HepG2 (cell line): ENCODE results near the gene DCST2. TPM values are rescaled to one million over a fixed set of nuclear protein-coding genes. Genes with fewer than 3 reads are reported as not detected.
A peak's percentile ranks its signal among the peaks of the same experiment; 100 is the strongest.

Experiments
- ATAC-seq: fragments of 200-7000 bp; cut with Tn5 transposase; 3 replicates; pipeline ENCODE4 v1.9.1; 2020; ENCODE audit warnings: mild to moderate bottlenecking, moderate library complexity
- BruUV-seq: library from RNA; stranded (reverse); fragments of 400-500 nt; replicated peaks from 2 replicates; lab custom pipeline; 2021; lab: Mats Ljungman, UMichigan
- CTCF ChIA-PET: fragments of 300-600 bp; formaldehyde crosslinking; extraction: SDS; loops from one replicate; lab custom pipeline; 2021; ENCODE audit warnings: low total read pairs, inconsistent platforms, low intra/inter-chr PET ratio; lab: Yijun Ruan, JAX
- POLR2A ChIA-PET: fragments of 350-600 bp; sonication (Branson Sonifier 250); formaldehyde crosslinking; loops from one replicate; lab custom pipeline; 2020; ENCODE audit warnings: antibody characterized with exemption, inconsistent platforms; lab: Yijun Ruan, JAX
- DNase-seq: peaks from one replicate; pipeline ENCODE4 v3.0.0-alpha.2; 2015; ENCODE audit warnings: low spot score
- FAIRE-seq: peaks from 3 replicates; lab custom pipeline; 2011; peaks lifted over from hg19 to GRCh38; lab: Jason Lieb, UNC
- H2AFZ ChIP-seq: one replicate; pipeline ENCODE4 v1.6.1; 2011; ENCODE audit warnings: low read length, inconsistent platforms
- H3K27ac ChIP-seq: fragments of 300-600 bp; 3 replicates; pipeline ENCODE4 v1.8.0; 2011; ENCODE audit warnings: mixed run types, mild to moderate bottlenecking, mixed read lengths, low read length, inconsistent platforms; ENCODE audit not compliant: insufficient read depth; ENCODE audit errors: extremely low read length
- H3K27me3 ChIP-seq, 2 experiments: fragments of 200-600 bp in 1 of 2; 2 replicates in 1 of 2; 3 replicates in 1 of 2; pipeline versions ENCODE4 v1.6.0 to v1.8.0; 2011; ENCODE audit warnings: low read length in 2 of 2, mild to moderate bottlenecking in 2 of 2, moderate library complexity in 2 of 2, inconsistent platforms in 1 of 2; ENCODE audit not compliant: insufficient read depth in 2 of 2, control insufficient read depth in 1 of 2
- H3K36me3 ChIP-seq, 2 experiments: fragments of 200-600 bp in 1 of 2; replicated peaks in 1 of 2; 2 replicates in 1 of 2; 3 replicates in 1 of 2; pipeline versions ENCODE4 v1.5.1 to v1.8.0; 2011; ENCODE audit warnings: low read length in 2 of 2, inconsistent platforms in 1 of 2; ENCODE audit not compliant: insufficient read depth in 2 of 2, control insufficient read depth in 1 of 2
- H3K4me1 ChIP-seq: 2 replicates; pipeline ENCODE4 v1.5.1; 2012; ENCODE audit warnings: low read length, inconsistent platforms; ENCODE audit not compliant: insufficient read depth
- H3K4me2 ChIP-seq: 2 replicates; pipeline ENCODE4 v1.6.0; 2011; ENCODE audit warnings: low read depth, low read length, inconsistent platforms
- H3K4me3 ChIP-seq, 3 experiments: fragments of 200-600 bp in 1 of 3; sonication (generic), shearing (Covaris generic) in 1 of 3; replicated peaks in 1 of 3; 2 replicates each; pipeline ENCODE4 v1.5.1; 2011 to 2016; ENCODE audit warnings: low read length in 3 of 3, inconsistent platforms in 2 of 3, low read depth in 2 of 3, mild to moderate bottlenecking in 2 of 3, control low read depth in 1 of 3, mixed read lengths in 1 of 3; ENCODE audit not compliant: insufficient read depth in 1 of 3
- H3K79me2 ChIP-seq: one replicate; pipeline ENCODE4 v1.6.1; 2011; ENCODE audit warnings: low read length, inconsistent platforms; ENCODE audit not compliant: insufficient read depth
- H3K9ac ChIP-seq: 2 replicates; pipeline ENCODE4 v1.6.0; 2011; ENCODE audit warnings: mild to moderate bottlenecking, low read depth, low read length, inconsistent platforms; ENCODE audit not compliant: insufficient read depth
- H3K9me3 ChIP-seq: 2 replicates; pipeline ENCODE4 v1.5.1; 2012; ENCODE audit warnings: mild to moderate bottlenecking, low read length
- H4K20me1 ChIP-seq: 2 replicates; pipeline ENCODE4 v1.6.0; 2011; ENCODE audit warnings: inconsistent platforms, mild to moderate bottlenecking, low read length, moderate library complexity; ENCODE audit not compliant: insufficient read depth
- NFYB ChIP-seq: sonication (generic); formaldehyde crosslinking; IDR thresholded peaks from 2 replicates; pipeline ENCODE4 v1.4.0; 2020; ENCODE audit warnings: missing genetic modification reagents
- ZMYM2 ChIP-seq: sonication (generic); formaldehyde crosslinking; IDR thresholded peaks from 2 replicates; pipeline ENCODE4 v1.8.0; 2022; ENCODE audit warnings: mild to moderate bottlenecking, missing genetic modification reagents
- ZNF10 ChIP-seq: sonication (generic); formaldehyde crosslinking; IDR thresholded peaks from 2 replicates; pipeline ENCODE4 v1.4.0; 2020; ENCODE audit warnings: mild to moderate bottlenecking, low read depth, missing genetic modification reagents, borderline replicate concordance
- WGBS: methylation state at CpG from one replicate; pipeline ENCODE4 v1.1.6; 2017; ENCODE audit warnings: low lambda C conversion rate; 5-methylcytosine and 5-hydroxymethylcytosine counted together
- in situ Hi-C: cut with HindIII; loops from 2 replicates; pipeline ENCODE4 v1.10.0; 2017; ENCODE audit warnings: low pct_unique_long_range_greater_than_20kb; ENCODE audit not compliant: extremely low pct_ligation_motif_present
- intact Hi-C: fragments of 100-400 bp; cut with micrococcal nuclease; formaldehyde crosslinking; loops from one replicate; pipeline ENCODE4 v1.10.0; 2022; ENCODE audit not compliant: unreplicated experiment
- polyA plus RNA-seq, 8 experiments: library from polyadenylated mRNA; depleted of rRNA in 3 of 8; stranded (reverse) in 7 of 8; unstranded in 1 of 8; fragments of >200 nt; fragmentation: Illumina TruSeq in 4 of 8; extraction: Trizol in 4 of 8; gene quantifications; 2 replicates each; pipeline versions ENCODE4 v1.2.1 to v1.2.3, GENCODE V29; 2011 to 2016; ENCODE audit warnings: low read depth in 4 of 8, missing spikeins in 1 of 8, mixed read lengths in 1 of 8; ENCODE audit not compliant: insufficient read depth in 1 of 8
- total RNA-seq, 5 experiments: library from RNA; depleted of rRNA; stranded (reverse); fragments of >200 nt; fragmentation: Illumina TruSeq; extraction: Trizol; gene quantifications; 2 replicates each; pipeline ENCODE4 v1.2.3, GENCODE V29; 2016; ENCODE audit warnings: low read depth in 1 of 5
- TF ChIP-seq, protein P1 (sequence below): sonication (generic); formaldehyde crosslinking; IDR thresholded peaks from 2 replicates; pipeline ENCODE4 v1.4.0; 2020; ENCODE audit warnings: mild to moderate bottlenecking, low read depth, missing genetic modification reagents
- TF ChIP-seq, protein P2 (sequence below): sonication (generic); formaldehyde crosslinking; IDR thresholded peaks from 2 replicates; pipeline ENCODE4 v1.5.0; 2020; ENCODE audit warnings: mild to moderate bottlenecking, missing genetic modification reagents, borderline replicate concordance
- TF ChIP-seq, protein P3 (sequence below): sonication (generic); formaldehyde crosslinking; IDR thresholded peaks from 2 replicates; pipeline ENCODE4 v1.8.1; 2023; ENCODE audit warnings: mild to moderate bottlenecking, missing genetic modification reagents
- TF ChIP-seq, protein P4 (sequence below): IDR thresholded peaks from 2 replicates; pipeline ENCODE4 v1.6.1; 2016; ENCODE audit warnings: low read depth, control low read depth

The DCST2 gene
- total and polyA plus RNA-seq, 2 of the 13 experiments (the other 11 are each of a cell fraction or from before 2014, with no cell fraction given), result 0.74 TPM; not detected in 1

DNA sequence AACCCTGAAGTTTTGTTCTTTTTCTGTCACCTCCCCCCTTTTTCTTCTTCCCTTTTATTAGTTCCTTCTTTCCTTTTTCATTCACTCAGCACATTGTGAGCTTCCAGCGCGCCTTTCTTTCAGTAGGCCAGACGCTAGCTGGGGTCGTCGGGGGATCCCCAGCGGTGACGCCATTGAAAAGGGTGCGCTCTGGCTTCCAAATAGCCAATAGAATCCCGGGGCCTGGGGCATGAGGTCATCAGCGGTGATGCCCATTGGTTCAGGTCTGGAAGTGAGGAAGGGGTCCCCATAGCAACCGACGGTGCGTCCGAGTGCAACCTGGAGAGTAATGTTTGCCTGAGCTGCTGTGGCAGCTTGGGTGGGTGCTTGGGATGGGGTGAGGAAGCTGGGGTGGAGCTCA is 38.1 kb upstream of the DCST2 start:
- BruUV-seq, result no TSS peak
- no peak overlapping the region for H3K9ac ChIP-seq
- H4K20me1 ChIP-seq, result no peaks in the 10 kb centered on the region
- H3K36me3 ChIP-seq, result peaks cover 3 to 7% of the 10 kb centered on the region in 2 experiments; a peak in 3 of 5 replicates
- WGBS, result 76% methylated on average over 14 of the region's 14 CpGs
- in situ Hi-C loops, result no loop called here
- H3K4me2 ChIP-seq, result no peak overlapping the region
- no peak for FAIRE-seq
- intact Hi-C loops, result no loop called here
- H3K79me2 ChIP-seq, result no peaks in the 10 kb centered on the region
- 0 out of 6 replicates have a peak overlapping the region, but pooled peaks of 1 of the 3 experiments have one; percentile 63 for H3K4me3 ChIP-seq
- no peak overlapping the region for H3K27ac ChIP-seq
- no peak for DNase-seq
- ATAC-seq, result no peak
- POLR2A ChIA-PET, result no interaction called here
- 0 out of 2 replicates have a peak, but pooled peaks have one; percentile 32 for TF ChIP-seq NFYB (CRISPR knock-in tag)
- TF ChIP-seq ZMYM2 (CRISPR knock-in tag), result no peak
- TF ChIP-seq ZNF10 (CRISPR knock-in tag), result no peak
- TF ChIP-seq, all 625 proteins: peak for 1
- Histone ChIP-seq H3K27me3 (peaks cover 5 to 47% of the 10 kb centered on the region in 2 experiments), H3K9me3 (no peaks in the 10 kb centered on the region), H3K4me1 (peaks cover 19% of the 10 kb centered on the region), H2AFZ (no peak overlapping the region)
- CTCF ChIA-PET, result interaction anchor here (1.2 kb wide), 1 partner anchor 13 kb away, joined by 3 read pairs; no protein-coding TSS in a partner anchor

DNA sequence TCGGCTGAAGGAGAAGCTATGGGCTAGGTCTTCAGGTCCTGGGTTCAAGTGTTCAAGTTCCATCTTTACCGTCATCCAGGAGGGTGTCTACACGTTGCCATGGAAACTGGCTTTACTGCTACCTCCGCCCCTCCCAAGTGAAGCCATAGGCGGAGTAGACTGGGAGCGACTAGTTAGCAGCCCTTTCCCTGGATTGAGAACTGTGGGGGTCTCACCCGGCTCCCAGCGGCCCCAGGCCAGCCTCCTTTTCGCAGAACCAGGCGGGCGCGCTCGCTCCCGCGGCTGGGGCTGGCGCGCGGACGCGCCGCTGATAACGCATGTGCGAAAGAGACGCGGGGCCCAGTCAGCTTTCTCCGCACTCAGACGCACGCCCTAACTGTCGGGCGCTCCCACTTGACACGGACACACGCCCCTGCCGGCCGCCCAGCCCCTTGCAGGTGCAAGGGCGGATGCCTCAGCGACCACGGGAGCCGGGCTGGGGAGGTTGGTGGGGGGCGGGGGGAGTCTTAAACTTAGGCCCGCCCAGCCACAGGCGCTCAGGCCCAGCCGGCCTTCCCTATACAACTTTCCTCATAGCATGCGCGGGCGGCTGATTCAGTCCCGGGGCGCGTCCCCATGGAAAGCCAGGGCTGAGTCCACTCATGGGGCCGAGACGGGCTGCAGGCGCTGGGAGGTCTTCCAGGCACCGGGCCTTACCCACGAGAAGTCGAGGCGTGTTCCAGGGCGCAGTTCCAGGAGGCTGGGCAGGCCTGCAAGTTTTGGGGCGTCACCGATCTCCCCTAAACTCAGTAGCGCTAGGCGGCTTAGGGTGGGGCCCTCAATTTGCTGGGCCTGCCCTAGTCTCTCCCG is 37.4 kb upstream of the DCST2 start:
- Histone ChIP-seq H3K27ac (no peak overlapping the region), H3K9me3 (no peaks in the 10 kb centered on the region), H4K20me1 (no peaks in the 10 kb centered on the region), H3K79me2 (no peaks in the 10 kb centered on the region), H3K4me3 (peak overlapping the region; percentile 10 to 63 (median 30); a peak in 5 of 6 replicates), H3K27me3 (peaks cover 5 to 41% of the 10 kb centered on the region in 2 experiments), H3K9ac (peak overlapping the region; percentile 38), H3K4me1 (peaks cover 19% of the 10 kb centered on the region), H3K36me3 (peaks cover 3 to 7% of the 10 kb centered on the region in 2 experiments; a peak in 3 of 5 replicates), H2AFZ (no peak overlapping the region), H3K4me2 (peak overlapping the region; percentile 83)
- ATAC-seq (peak; percentile 92), FAIRE-seq (no peak), DNase-seq (peak; percentile 72)
- 37% methylated on average over 7 of the region's 61 CpGs for WGBS
- CTCF ChIA-PET, result interaction anchor here (1.2 kb wide), 1 partner anchor 14 kb away, joined by 3 read pairs; no protein-coding TSS in a partner anchor
- intact Hi-C loops (no loop called here), in situ Hi-C loops (no loop called here)
- BruUV-seq, result no TSS peak
- POLR2A ChIA-PET, result interaction anchor here (0.9 to 1.3 kb wide), 4 partner anchors 10 to 70 kb away, joined by 3 to 4 read pairs (median 4); no protein-coding TSS in a partner anchor
- TF ChIP-seq, protein P1, sequence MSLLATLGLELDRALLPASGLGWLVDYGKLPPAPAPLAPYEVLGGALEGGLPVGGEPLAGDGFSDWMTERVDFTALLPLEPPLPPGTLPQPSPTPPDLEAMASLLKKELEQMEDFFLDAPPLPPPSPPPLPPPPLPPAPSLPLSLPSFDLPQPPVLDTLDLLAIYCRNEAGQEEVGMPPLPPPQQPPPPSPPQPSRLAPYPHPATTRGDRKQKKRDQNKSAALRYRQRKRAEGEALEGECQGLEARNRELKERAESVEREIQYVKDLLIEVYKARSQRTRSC (CRISPR knock-in tag), result no peak
- TF ChIP-seq, protein P2, sequence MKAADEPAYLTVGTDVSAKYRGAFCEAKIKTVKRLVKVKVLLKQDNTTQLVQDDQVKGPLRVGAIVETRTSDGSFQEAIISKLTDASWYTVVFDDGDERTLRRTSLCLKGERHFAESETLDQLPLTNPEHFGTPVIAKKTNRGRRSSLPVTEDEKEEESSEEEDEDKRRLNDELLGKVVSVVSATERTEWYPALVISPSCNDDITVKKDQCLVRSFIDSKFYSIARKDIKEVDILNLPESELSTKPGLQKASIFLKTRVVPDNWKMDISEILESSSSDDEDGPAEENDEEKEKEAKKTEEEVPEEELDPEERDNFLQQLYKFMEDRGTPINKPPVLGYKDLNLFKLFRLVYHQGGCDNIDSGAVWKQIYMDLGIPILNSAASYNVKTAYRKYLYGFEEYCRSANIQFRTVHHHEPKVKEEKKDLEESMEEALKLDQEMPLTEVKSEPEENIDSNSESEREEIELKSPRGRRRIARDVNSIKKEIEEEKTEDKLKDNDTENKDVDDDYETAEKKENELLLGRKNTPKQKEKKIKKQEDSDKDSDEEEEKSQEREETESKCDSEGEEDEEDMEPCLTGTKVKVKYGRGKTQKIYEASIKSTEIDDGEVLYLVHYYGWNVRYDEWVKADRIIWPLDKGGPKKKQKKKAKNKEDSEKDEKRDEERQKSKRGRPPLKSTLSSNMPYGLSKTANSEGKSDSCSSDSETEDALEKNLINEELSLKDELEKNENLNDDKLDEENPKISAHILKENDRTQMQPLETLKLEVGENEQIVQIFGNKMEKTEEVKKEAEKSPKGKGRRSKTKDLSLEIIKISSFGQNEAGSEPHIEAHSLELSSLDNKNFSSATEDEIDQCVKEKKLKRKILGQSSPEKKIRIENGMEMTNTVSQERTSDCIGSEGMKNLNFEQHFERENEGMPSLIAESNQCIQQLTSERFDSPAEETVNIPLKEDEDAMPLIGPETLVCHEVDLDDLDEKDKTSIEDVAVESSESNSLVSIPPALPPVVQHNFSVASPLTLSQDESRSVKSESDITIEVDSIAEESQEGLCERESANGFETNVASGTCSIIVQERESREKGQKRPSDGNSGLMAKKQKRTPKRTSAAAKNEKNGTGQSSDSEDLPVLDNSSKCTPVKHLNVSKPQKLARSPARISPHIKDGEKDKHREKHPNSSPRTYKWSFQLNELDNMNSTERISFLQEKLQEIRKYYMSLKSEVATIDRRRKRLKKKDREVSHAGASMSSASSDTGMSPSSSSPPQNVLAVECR (CRISPR knock-in tag), result peak; percentile 36; the same call in 1 of the 2 replicates
- TF ChIP-seq, protein P3, sequence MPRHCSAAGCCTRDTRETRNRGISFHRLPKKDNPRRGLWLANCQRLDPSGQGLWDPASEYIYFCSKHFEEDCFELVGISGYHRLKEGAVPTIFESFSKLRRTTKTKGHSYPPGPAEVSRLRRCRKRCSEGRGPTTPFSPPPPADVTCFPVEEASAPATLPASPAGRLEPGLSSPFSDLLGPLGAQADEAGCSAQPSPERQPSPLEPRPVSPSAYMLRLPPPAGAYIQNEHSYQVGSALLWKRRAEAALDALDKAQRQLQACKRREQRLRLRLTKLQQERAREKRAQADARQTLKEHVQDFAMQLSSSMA, result no peak
- TF ChIP-seq, protein P4, sequence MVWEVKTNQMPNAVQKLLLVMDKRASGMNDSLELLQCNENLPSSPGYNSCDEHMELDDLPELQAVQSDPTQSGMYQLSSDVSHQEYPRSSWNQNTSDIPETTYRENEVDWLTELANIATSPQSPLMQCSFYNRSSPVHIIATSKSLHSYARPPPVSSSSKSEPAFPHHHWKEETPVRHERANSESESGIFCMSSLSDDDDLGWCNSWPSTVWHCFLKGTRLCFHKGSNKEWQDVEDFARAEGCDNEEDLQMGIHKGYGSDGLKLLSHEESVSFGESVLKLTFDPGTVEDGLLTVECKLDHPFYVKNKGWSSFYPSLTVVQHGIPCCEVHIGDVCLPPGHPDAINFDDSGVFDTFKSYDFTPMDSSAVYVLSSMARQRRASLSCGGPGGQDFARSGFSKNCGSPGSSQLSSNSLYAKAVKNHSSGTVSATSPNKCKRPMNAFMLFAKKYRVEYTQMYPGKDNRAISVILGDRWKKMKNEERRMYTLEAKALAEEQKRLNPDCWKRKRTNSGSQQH (CRISPR knock-in tag), result no peak
